HepG2 (cell line): ENCODE measurements around the gene NIPAL1. TPM values are rescaled to one million over a fixed set of nuclear protein-coding genes. Genes with fewer than 3 reads are reported as not detected.

Experiments
- ATF6 ChIP-seq: sonication (generic); formaldehyde crosslinking; conservative IDR thresholded peaks from 2 replicates; pipeline ENCODE4 v1.4.0; 2020; ENCODE audit warnings: missing genetic modification reagents
- FOXA1 ChIP-seq, 2 experiments: fragments of 450-650 bp in 1 of 2; sonication (generic) in 1 of 2; formaldehyde crosslinking in 1 of 2; IDR thresholded peaks; 2 replicates each; pipeline versions ENCODE4 v1.4.0 to v1.6.1; 2016 to 2020; ENCODE audit warnings: missing genetic modification reagents in 1 of 2
- ISL2 ChIP-seq: sonication (generic); formaldehyde crosslinking; IDR thresholded peaks from 2 replicates; pipeline ENCODE4 v1.5.0; 2020; ENCODE audit warnings: missing genetic modification reagents
- KLF13 ChIP-seq: sonication (generic); formaldehyde crosslinking; IDR thresholded peaks from 2 replicates; pipeline ENCODE4 v1.4.0; 2020; ENCODE audit warnings: mild to moderate bottlenecking, missing genetic modification reagents
- MYNN ChIP-seq: sonication (generic); formaldehyde crosslinking; IDR thresholded peaks from 2 replicates; pipeline ENCODE4 v1.4.0; 2020; ENCODE audit warnings: mild to moderate bottlenecking, low read depth, missing genetic modification reagents
- PATZ1 ChIP-seq: sonication (generic); formaldehyde crosslinking; IDR thresholded peaks from 2 replicates; pipeline ENCODE4 v1.4.0; 2020; ENCODE audit warnings: missing genetic modification reagents
- PAWR ChIP-seq: sonication (generic); formaldehyde crosslinking; IDR thresholded peaks from 2 replicates; pipeline ENCODE4 v1.4.0; 2020; ENCODE audit warnings: missing genetic modification reagents, mild to moderate bottlenecking, borderline replicate concordance
- RFX3 ChIP-seq: IDR thresholded peaks from 2 replicates; pipeline ENCODE4 v1.6.1; 2016; ENCODE audit warnings: missing biosample characterization, missing genetic modification reagents
- SMC3 ChIP-seq: IDR thresholded peaks from 2 replicates; pipeline ENCODE4 v1.6.1; 2011; ENCODE audit warnings: low read length, improper control_type of control experiment
- SRF ChIP-seq: IDR thresholded peaks from 2 replicates; pipeline ENCODE4 v1.6.1; 2011; ENCODE audit warnings: mild to moderate bottlenecking, low read depth, low read length, moderate library complexity
- TOE1 ChIP-seq: sonication (generic); formaldehyde crosslinking; IDR thresholded peaks from 2 replicates; pipeline ENCODE4 v1.4.0; 2020; ENCODE audit warnings: mild to moderate bottlenecking, missing genetic modification reagents
- ZBTB34 ChIP-seq: sonication (generic); formaldehyde crosslinking; IDR thresholded peaks from 2 replicates; pipeline ENCODE4 v1.8.0; 2022; ENCODE audit warnings: mild to moderate bottlenecking, missing genetic modification reagents
- ZFP82 ChIP-seq: sonication (generic); formaldehyde crosslinking; IDR thresholded peaks from 2 replicates; pipeline ENCODE4 v1.5.1; 2020; ENCODE audit warnings: mild to moderate bottlenecking, missing genetic modification reagents, borderline replicate concordance
- ZNF275 ChIP-seq: sonication (generic); formaldehyde crosslinking; IDR thresholded peaks from 2 replicates; pipeline ENCODE4 v1.8.0; 2022; ENCODE audit warnings: missing genetic modification reagents, mild to moderate bottlenecking, inconsistent platforms, borderline replicate concordance
- ZNF687 ChIP-seq: sonication (generic); formaldehyde crosslinking; IDR thresholded peaks from 2 replicates; pipeline ENCODE4 v1.5.1; 2020; ENCODE audit warnings: mild to moderate bottlenecking, missing genetic modification reagents, moderate library complexity
- polyA plus RNA-seq, 8 experiments: library from polyadenylated mRNA; depleted of rRNA in 3 of 8; stranded (reverse) in 7 of 8; unstranded in 1 of 8; fragments of >200 nt; fragmentation: Illumina TruSeq in 4 of 8; extraction: Trizol in 4 of 8; gene quantifications; 2 replicates each; pipeline versions ENCODE4 v1.2.1 to v1.2.3, GENCODE V29; 2011 to 2016; ENCODE audit warnings: low read depth in 4 of 8, missing spikeins in 1 of 8, mixed read lengths in 1 of 8; ENCODE audit not compliant: insufficient read depth in 1 of 8
- total RNA-seq, 5 experiments: library from RNA; depleted of rRNA; stranded (reverse); fragments of >200 nt; fragmentation: Illumina TruSeq; extraction: Trizol; gene quantifications; 2 replicates each; pipeline ENCODE4 v1.2.3, GENCODE V29; 2016; ENCODE audit warnings: low read depth in 1 of 5

NIPAL1 gene
- total and polyA plus RNA-seq, 2 of the 13 experiments (the other 11 are each of a cell fraction or from before 2014, with no cell fraction given): 1.4 to 3.4 TPM

- no peak for TF ChIP-seq ZFP82 (CRISPR knock-in tag)
- no peak for TF ChIP-seq ZBTB34
- peak; percentile 89 for TF ChIP-seq ZNF687 (CRISPR knock-in tag)
- no peak for TF ChIP-seq ZNF275 (CRISPR knock-in tag)
- no peak for TF ChIP-seq ATF6 (CRISPR knock-in tag)
- TF ChIP-seq FOXA1 (IDR thresholded peaks at IDR 0.05): no peak
- TF ChIP-seq FOXA1 (CRISPR knock-in tag; IDR thresholded peaks at IDR 0.05): no peak
- no peak for TF ChIP-seq PAWR (CRISPR knock-in tag)
- no peak for TF ChIP-seq SRF
- no peak for TF ChIP-seq ISL2 (CRISPR knock-in tag)
- TF ChIP-seq SMC3: no peak
- TF ChIP-seq PATZ1 (CRISPR knock-in tag): peak; percentile 84
- TF ChIP-seq KLF13: no peak
- no peak for TF ChIP-seq RFX3 (CRISPR knock-in tag)
- TF ChIP-seq MYNN (CRISPR knock-in tag): no peak
- TF ChIP-seq TOE1 (CRISPR knock-in tag): no peak
Observed at GRCh38 chr4:48016141-48017107, at the start of gene NIPAL1, which contains the start of gene CNGA1 (continued).
